Left lung (tissue), 10 donors: Measurements from ENCODE around the gene APOBEC4. TPM values are rescaled to one million over a fixed set of nuclear protein-coding genes. Genes with fewer than 3 reads are reported as not detected.
"Not testable (repeated sequence)": the region's sequence is repeated elsewhere in the genome, so short reads cannot be mapped to it uniquely, and the experiment has no call there.

ENCODE experiments used
- ATAC-seq: fragments of 200-7000 bp; cut with Tn5 transposase; one replicate; pipeline ENCODE4 v1.9.1; 2020; ENCODE audit warnings: moderate library complexity
- DNase-seq, 4 donors: peaks; one replicate each; pipeline ENCODE4 v3.0.0-alpha.2; 2013 to 2020
- H3K27ac ChIP-seq, 2 donors: fragments of 200-600 bp; sonication (generic) in 1 of 2; one replicate each; pipeline versions ENCODE4 v1.5.0 to v1.8.0; 2020 to 2021
- H3K27me3 ChIP-seq, 2 donors: fragments of 200-600 bp; sonication (generic) in 1 of 2; one replicate each; pipeline versions ENCODE4 v1.5.0 to v1.8.0; 2020 to 2021
- H3K36me3 ChIP-seq, 2 donors: fragments of 200-600 bp; sonication (generic) in 1 of 2; one replicate each; pipeline versions ENCODE4 v1.5.0 to v1.8.0; 2020 to 2021
- H3K4me1 ChIP-seq, 2 donors: fragments of 200-600 bp; one replicate each; pipeline ENCODE4 v1.8.0; 2021
- H3K4me3 ChIP-seq, 2 donors: fragments of 200-600 bp; sonication (generic) in 1 of 2; one replicate each; pipeline versions ENCODE4 v1.5.0 to v1.8.0; 2020 to 2021; ENCODE audit warnings: mild to moderate bottlenecking in 1 of 2
- H3K9me3 ChIP-seq, 2 donors: fragments of 200-600 bp; sonication (generic) in 1 of 2; one replicate each; pipeline versions ENCODE4 v1.5.0 to v1.8.0; 2020 to 2021
- CTCF ChIP-seq, 2 donors: fragments of 200-600 bp; sonication (generic) in 1 of 2; IDR thresholded peaks; one replicate each; pipeline versions ENCODE4 v1.5.0 to v1.8.0; 2021; ENCODE audit warnings: antibody characterized with exemption in 2 of 2
- intact Hi-C, 2 donors: fragments of 100-400 bp; cut with DNase I; formaldehyde crosslinking; loops; one replicate each; pipeline versions ENCODE4 v1.11.2 to v1.14.2; 2022
- polyA plus RNA-seq, 6 donors: library from polyadenylated mRNA; unstranded; fragments of 120-200 nt; gene quantifications; one replicate each; pipeline ENCODE4 v1.2.1, GENCODE V29; 2013; ENCODE audit not compliant: insufficient read length in 6 of 6
- total RNA-seq, 2 donors: library from RNA; stranded (reverse); fragmentation: NEBNext Ultra II Directional; extraction: Animal tissue kit (Norgen Biotek cat#: 25700); gene quantifications; one replicate each; pipeline ENCODE4 v1.2.1, GENCODE V29; 2021
- donor health status: DM: no; HTN: yes; CAD: no.
- donor health status: DM: no; HTN: no; CAD: no.

Gene APOBEC4
- total and polyA plus RNA-seq, 8 donors: 0.26 to 2.2 (median 0.98) TPM

- peaks cover 25 to 75% of the 10 kb centered on the region in 2 donors for H3K4me1 ChIP-seq
- intact Hi-C loops: loop anchor here in 1 of 2 donors (10.0 kb wide), 1 partner anchor 157 kb away; the partner anchor contains the start of gene SMG7
These were observed 21.0 kb downstream of the APOBEC4 start for GRCh38 chr1:183632114-183632513.

GRCh38 chr1:183630748-183631147, 22.4 kb downstream of the APOBEC4 start:
- H3K27ac ChIP-seq: no peak overlapping the region
- H3K36me3 ChIP-seq: peaks cover 0 to 67% of the 10 kb centered on the region in 2 donors
- ATAC-seq (no peak), DNase-seq (no peak)
- peak overlapping the region in 1 of 2 donors; percentile 90 for H3K4me3 ChIP-seq
- no peaks in the 10 kb centered on the region for H3K9me3 ChIP-seq
- intact Hi-C loops: loop anchor here in 1 of 2 donors (10.0 kb wide), 1 partner anchor 156 kb away; the partner anchor contains the start of gene SMG7
- peaks cover 38 to 79% of the 10 kb centered on the region in 2 donors for H3K4me1 ChIP-seq
- no peaks in the 10 kb centered on the region for H3K27me3 ChIP-seq
- no peak for TF ChIP-seq CTCF (IDR thresholded peaks at IDR 0.05)

More at GRCh38 chr1:183632114-183632513, 21.0 kb downstream of the APOBEC4 start:
- Histone ChIP-seq H3K27me3 (no peaks in the 10 kb centered on the region), H3K9me3 (no peaks in the 10 kb centered on the region), H3K4me3 (peak overlapping the region in 1 of 2 donors; percentile 90), H3K36me3 (peaks cover 0 to 54% of the 10 kb centered on the region in 2 donors), H3K27ac (peak overlapping the region in 1 of 2 donors; percentile 96)
- DNase-seq (no peak), ATAC-seq (no peak)
- no peak for TF ChIP-seq CTCF (IDR thresholded peaks at IDR 0.05)

GRCh38 chr1:183628537-183628936, 24.6 kb downstream of the APOBEC4 start:
- intact Hi-C loops: no loop called here
- H3K36me3 ChIP-seq: peaks cover 0 to 90% of the 10 kb centered on the region in 2 donors

GRCh38 chr1:183626236-183626635, 26.9 kb downstream of the APOBEC4 start:
- peak overlapping the region; percentile 63 to 66 for H3K27ac ChIP-seq
- ATAC-seq: peak; percentile 69

More at GRCh38 chr1:183628537-183628936, 24.6 kb downstream of the APOBEC4 start:
- Histone ChIP-seq H3K27ac (no peak overlapping the region), H3K4me3 (no peak overlapping the region), H3K27me3 (no peaks in the 10 kb centered on the region), H3K9me3 (no peaks in the 10 kb centered on the region), H3K4me1 (peaks cover 43 to 85% of the 10 kb centered on the region in 2 donors)
- DNase-seq (no peak), ATAC-seq (no peak)
- no peak for TF ChIP-seq CTCF (IDR thresholded peaks at IDR 0.05)

GRCh38 chr1:183622884-183623785, 30.0 kb downstream of the APOBEC4 start:
- Histone ChIP-seq H3K4me3 (no peak overlapping the region), H3K27me3 (no peaks in the 10 kb centered on the region), H3K36me3 (peaks cover 0 to 48% of the 10 kb centered on the region in 2 donors), H3K9me3 (no peaks in the 10 kb centered on the region), H3K4me1 (peaks cover 18 to 54% of the 10 kb centered on the region in 2 donors), H3K27ac (peak overlapping the region in 1 of 2 donors; percentile 51)
- DNase-seq (peak in 3 of 4 donors; percentile 54 to 84 (median 64)), ATAC-seq (peak; percentile 92)
- TF ChIP-seq CTCF (IDR thresholded peaks at IDR 0.05): peak; percentile 42 to 60
- intact Hi-C loops: no loop called here

More at GRCh38 chr1:183626236-183626635, 26.9 kb downstream of the APOBEC4 start:
- H3K4me3 ChIP-seq, intact Hi-C loops, H3K27me3 ChIP-seq, DNase-seq, H3K9me3 ChIP-seq: not testable (repeated sequence)
- peaks cover 0 to 79% of the 10 kb centered on the region in 2 donors for H3K36me3 ChIP-seq
- H3K4me1 ChIP-seq: peaks cover 26 to 82% of the 10 kb centered on the region in 2 donors
